Measurements from ENCODE around the gene CTSA.

The CTSA gene

GRCh38 chr20:45890985-45891983 is at the start of gene CTSA, which contains the start of gene NEURL2:
Gene CTSA, plus strand, starts transcription at chr20:45891335. Its CDS starts 234 bp downstream, at chr20:45891569.
Gene NEURL2, minus strand, starts transcription at chr20:45891208. Its CDS starts 217 bp downstream, at chr20:45890991.
- DNase-seq, result peak; percentile 84

DNA sequence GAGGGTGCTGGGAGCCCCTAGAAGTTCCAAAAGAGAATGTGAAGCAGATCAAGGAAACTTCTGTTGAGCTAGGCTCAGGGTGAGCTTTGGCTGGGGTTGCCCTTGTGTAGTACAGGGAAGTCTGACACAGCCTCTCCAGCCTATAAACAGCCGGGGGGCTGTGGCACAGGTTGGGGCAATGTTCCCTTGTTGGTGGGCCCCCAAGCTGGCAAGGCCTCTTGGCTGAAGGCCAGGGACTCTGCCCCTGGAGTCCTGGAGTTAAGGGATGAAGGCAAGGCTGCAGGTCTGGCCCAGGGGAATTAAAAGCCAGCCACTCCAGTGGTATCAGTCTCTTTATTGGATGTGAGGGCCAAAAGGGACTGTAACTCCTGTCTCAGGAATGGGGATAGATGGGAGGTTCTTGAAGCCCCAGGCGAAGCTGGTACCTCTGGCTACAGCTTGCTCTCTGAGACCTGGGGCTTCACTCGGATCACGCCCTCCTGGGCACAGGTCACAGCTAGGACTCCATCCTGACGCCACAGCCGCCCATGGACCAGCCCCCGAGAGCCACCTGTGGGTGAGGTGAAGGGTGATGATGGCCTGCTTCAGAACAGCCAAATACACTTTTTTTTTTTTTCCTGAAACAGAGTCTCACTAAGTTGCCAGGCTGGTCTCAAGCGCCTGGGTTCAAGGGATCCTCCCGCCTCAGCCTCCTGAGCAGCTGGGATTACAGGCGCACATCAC is 49.6 kb upstream of the CTSA start:
- no peak for DNase-seq

DNA sequence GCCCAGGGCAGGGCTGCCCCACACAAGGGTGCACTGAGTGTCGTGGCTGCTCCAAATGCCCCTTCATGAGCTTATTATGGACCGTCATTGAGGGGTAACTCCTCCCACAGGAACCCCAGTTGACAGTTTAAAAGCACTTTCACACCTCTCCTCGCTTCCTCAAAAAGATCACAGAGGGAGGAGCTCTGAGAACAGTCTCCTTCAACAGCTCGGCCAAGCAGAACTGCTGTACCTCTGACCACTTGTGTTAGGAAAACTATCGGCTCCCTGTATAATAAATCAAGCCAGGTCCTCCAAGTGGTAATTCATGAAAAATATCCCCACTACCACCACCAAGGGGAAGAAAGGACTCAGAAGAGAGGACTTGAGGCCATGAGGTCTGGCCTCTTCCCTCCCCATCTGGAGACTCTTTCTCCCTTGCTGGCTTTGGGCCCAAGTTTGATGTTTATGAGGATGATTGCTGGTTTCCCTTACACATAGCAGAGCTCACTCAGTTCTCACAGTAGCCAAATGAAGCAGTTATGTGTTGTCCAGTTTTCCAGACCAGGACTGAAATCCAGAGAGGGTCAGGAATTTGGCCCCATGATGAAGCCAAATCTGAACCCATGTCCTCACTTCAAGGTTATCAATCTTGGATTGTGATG is 48.8 kb upstream of the CTSA start:
- no peak for DNase-seq

DNA sequence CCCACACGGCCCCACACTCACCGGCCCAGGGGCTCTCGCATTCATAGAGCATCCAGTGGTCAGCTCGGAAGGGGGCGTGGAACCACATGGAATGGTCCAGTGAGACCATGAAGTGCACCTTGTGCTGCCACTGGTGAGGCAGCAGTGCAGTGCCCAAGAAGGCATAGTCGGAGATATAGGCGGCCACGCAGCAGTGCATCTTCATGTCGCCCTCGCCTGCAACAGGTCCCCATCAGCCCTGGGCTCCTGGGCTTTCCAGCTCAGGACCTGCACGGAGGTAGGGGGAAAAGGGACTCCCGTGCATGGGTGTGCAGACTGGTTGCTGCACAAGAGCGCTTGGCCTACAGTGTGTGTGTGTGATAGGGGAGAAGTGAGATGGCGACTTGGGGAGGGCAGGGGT is 47.6 kb upstream of the CTSA start:
- no peak for DNase-seq

GRCh38 chr20:45845452-45845851 is 45.7 kb upstream of the CTSA start:
- no peak for DNase-seq

- DNase-seq, result no peak
Observed at GRCh38 chr20:45848421-45848820, 42.7 kb upstream of the CTSA start.

- DNase-seq, result no peak
Observed at GRCh38 chr20:45848969-45849582, 42.1 kb upstream of the CTSA start.

- no peak for DNase-seq
Observed at GRCh38 chr20:45850238-45850637, 40.9 kb upstream of the CTSA start.

DNA sequence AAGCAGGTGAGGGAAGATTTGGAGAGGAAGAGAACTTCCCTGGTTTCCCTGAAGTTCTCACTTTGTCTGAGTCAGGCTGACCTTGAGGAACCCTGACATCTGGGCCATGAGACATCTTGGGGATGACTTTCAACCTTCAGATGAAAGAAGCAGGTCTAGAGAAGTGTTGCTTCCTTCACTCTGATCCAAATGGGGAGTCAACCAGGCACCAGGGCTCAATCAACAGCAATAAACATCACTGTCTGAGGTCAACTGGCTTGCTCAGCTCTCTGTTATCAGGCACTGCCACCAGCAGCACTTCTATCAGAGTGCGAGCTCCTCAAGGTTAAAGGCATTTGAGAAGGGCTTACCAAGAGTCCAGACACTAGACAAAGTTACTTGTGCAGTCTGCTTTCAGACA is 40.2 kb upstream of the CTSA start:
- DNase-seq, result no peak

GRCh38 chr20:45851501-45851900 is 39.6 kb upstream of the CTSA start:
- no peak for DNase-seq

DNA sequence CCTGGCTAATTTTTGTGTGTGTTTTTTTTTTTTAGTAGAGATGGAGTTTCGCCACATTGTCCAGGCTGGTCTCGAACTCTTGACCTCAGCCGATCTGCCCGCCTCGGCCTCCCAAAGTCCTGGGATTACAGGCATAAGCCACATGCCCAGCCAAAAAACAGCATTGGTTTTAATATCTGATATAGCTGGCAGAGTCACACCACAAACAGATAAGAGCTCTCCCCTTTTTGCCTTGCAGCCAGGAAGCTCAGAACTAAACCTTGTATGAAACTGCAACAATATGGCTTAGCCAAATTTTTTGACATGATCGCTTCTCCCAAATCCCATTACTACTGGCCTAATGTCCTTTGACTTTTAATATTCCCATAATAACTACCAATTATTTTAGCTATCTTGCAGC is 38.8 kb upstream of the CTSA start:
- DNase-seq, result no peak

DNA sequence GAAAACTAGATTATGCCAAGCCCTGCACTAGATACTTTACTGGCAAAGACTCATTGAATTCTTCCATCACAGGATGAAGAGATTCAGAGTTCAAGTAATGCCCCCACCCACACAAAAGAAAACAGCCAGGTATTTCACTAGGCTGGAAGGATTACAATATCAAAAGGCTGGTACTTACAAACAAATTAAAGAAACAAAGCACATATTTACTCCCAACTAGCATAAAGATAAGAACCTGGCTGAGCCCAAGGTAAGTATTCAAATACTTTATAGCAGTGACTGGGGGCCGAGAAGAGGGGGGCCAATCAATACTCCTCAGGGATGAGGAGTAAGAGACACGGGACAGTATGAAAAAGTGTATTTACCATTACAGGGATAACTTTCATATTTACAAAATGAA is 37.7 kb upstream of the CTSA start:
- no peak for DNase-seq

DNA sequence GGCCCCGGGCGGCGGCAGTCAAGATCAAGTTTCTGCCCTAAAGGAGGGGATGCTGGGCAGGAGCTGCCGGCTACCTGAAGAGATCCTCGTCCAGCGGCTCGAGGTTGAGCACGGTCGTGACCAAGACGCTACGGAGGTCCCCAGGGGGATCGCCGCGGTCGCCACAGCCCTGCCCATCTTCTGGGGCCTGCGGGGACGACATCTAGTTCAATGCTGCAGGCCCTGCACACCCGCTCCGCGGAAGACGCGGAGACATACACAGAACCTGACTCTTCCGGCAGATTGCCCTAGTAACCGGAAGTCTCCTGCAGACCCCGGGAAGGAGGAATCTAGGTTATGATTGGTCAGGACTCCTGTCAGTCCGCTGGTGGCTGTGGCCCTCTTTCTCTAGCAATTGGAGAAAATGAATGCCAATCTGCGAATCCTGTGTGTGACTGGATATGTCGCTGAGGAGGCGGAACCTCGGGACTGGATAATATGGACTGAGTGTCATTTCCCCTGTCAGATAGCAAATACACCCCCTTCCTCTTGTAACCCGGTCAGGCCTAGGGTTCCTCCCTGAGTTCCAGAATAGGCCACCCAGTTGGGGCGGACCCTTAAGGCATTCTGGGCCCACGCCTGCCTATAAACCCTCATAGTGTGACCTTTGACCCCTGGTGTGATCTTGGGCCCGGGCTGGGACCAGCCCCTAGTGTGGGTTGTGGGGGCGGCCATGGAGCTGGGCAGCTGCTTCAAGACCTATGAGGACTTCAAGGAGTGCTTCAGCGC is 33.8 kb upstream of the CTSA start, which contains the start of the genes ACOT8 and ZSWIM3:
Gene ACOT8 (minus strand): TSS at position 279 of the 768 bp plus-strand sequence. CDS start 77 bp downstream, at position 202.
Gene ZSWIM3 (plus strand): TSS at position 501 of the 768 bp plus-strand sequence. CDS start 212 bp downstream, at position 713.
- peak; percentile 100 for DNase-seq

DNA sequence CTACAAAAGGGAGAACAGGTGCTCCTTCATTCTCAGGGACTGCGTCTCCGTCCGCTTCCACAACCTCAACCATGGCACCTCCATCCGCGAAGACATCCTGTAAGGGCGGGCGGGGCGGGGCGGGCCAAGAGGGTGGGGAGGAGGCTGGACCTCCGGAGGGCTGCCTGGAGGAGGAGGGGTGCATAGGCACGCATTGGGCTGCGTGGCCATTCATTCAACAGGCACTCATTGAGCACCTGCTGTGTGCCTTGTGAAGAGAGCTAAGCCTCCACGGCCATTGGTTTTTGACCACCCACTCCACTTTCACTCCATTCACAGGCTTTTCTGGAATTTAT is 33.3 kb upstream of the CTSA start:
- DNase-seq, result no peak

DNA sequence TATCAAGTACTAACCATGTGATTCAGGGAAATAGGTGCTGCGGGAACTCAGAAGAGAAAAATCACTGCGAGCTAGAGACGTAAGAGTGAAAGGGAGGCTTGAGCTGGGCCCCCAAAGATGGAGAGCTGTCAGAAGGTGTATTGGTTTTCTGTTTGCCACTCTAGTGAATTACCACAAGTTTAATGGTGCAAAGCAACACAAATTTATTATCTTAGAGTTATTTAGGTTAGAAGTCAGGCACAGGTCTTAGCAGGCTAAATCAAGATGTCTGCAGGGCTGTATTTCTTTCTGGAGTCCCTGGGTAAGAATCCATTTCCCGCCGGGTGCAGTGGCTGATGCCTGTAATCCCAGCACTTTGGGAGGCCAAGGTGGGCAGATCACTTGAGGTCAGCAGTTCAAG is 31.2 kb upstream of the CTSA start:
- no peak for DNase-seq

GRCh38 chr20:45860560-45861220 is 30.4 kb upstream of the CTSA start:
- DNase-seq, result no peak

- no peak for DNase-seq
Observed at GRCh38 chr20:45861221-45862075, 29.7 kb upstream of the CTSA start.

GRCh38 chr20:45863543-45864470 is 27.3 kb upstream of the CTSA start:
- no peak for DNase-seq

DNA sequence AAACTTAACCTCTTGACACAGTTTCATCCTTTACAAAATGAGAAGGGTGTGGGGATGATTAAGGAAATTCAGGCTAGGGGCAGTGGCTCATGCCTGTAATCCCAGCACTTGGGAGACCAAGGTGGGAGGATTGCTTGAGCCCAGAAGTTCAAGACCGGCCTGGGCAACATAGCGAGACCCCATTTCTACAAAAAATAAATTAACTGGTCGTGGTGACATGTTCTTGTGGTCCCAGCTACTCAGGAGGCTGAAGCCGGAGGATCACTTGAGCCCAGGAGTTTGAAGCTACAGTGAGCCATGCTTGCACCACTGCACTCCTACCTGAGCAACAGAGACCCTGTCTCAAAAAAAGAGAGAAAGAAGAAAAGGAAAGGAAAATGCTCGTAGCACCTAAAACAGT is 24.7 kb upstream of the CTSA start:
- DNase-seq, result no peak

All from CD4-positive, alpha-beta T cell treated with Interleukin-17A for 1 hour (primary cell).